HG02840 (cell line): ENCODE results near the gene UBAC1.

Source experiments
- ATAC-seq: cut with Tn5 transposase; IDR thresholded peaks from one replicate; pipeline ENCODE4 v1.9.1; 2021; ENCODE audit warnings: mild to moderate bottlenecking, moderate library complexity, moderate number of reproducible peaks; ENCODE audit not compliant: unreplicated experiment, low FRiP score

Gene UBAC1

DNA sequence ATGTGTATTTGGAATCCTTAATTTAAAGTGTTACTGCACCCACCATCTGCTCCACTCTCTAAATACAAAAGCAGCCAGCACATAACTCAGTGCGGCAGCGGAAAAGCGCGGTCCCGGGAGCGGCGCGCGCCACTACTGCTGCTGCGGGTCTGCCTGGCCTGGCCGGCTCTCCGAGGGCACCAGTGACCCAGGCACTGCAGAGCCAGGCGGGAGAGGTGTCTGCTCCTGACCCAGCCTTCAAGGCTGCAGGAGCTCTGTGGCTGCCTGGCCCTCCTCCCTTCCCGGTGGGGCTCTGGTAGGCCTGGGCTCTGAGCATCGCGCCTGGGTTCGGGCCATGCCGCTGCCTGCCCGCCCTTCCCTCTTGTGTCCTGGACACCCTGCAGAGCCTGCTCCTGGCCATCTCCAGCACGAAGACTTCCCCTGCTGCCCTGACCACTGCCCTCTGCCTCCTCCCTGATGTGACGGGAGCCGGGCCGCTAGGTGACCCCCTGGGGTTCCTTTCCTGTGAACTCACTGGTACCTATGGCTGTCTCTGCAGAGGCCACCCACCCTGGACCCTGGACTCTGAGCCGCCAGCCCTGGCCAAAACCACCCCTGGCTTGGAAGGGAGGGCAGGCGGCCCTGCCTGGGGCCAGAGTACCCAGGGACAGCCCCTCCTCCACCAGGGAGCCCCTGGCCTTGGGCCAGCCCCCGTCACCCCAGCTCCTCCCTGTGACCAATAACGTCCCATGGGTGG is 32.8 kb upstream of the UBAC1 start:
- ATAC-seq, result no peak

GRCh38 chr9:135993409-135993742 is 32.2 kb upstream of the UBAC1 start:
- ATAC-seq, result no peak

DNA sequence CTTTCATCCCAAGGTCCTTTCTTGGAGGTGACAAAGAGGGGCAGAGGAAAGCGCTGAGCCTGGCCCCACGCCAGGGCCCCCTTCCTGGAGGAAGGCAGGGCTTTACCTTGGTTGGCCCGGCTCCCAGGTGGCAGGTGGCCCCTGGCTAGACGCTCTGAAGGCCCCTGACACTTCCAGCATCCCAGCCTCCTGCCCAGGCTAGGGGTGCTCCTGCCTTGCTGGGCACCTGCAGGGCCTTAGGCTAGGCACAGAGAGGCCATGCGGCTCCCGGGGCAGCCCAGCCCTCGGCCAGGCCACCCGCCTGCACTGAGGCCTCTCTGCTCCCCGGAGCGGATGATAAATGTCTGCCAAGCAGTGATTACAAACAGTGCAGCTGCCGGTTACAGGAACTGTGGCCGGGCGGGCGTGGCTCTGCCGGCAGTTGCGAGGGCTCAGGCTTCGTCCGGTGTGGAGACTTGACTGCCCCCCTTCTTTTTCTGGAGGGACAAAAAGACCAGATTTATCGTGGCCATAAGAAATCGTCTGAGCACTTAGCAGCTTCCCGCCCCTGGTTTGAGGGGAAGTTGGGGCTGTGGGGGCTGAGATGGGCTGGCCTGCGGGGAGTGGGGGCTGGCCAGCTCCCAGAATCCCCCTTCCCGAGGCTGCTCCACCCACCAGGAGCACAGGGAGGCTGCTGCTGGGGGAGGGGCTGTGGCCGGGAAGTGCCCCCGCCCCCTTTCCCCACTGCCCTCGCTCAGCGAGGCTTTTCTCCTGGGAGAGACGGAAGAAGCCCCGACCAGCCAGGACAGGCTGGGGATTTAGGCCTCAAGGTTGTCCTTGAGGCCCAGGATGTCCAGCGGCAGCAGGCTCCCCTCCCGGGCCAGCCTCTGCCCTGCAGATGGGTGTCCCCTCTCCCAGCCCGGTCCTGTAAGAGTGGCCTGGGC is 31.6 kb upstream of the UBAC1 start:
- ATAC-seq, result no peak

GRCh38 chr9:135991771-135992170 is 30.6 kb upstream of the UBAC1 start:
- ATAC-seq, result no peak

- no peak for ATAC-seq
Observed at GRCh38 chr9:135990468-135991429, 29.6 kb upstream of the UBAC1 start.

GRCh38 chr9:135989722-135990467 is 28.7 kb upstream of the UBAC1 start:
- ATAC-seq, result no peak

DNA sequence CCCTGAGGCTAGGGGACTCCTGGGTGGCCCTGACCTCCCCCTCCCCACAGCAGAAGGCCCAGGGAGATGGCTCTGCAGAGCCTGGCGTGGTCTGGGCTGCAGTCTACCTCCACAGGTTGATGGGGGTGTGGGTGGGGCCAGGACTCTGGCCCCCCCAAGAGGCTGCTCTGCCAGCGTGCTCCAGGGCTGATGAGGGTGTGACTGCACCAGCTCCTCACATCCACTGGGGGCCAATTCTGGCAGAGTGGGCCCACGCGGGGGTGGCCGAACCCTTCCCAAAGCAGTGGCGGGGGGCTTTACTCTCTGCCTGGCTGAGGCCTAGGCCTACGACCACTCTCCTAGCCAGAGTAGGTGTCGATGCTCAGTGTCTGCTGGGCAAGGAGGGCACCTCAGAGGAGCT is 28.0 kb upstream of the UBAC1 start:
- no peak for ATAC-seq

DNA sequence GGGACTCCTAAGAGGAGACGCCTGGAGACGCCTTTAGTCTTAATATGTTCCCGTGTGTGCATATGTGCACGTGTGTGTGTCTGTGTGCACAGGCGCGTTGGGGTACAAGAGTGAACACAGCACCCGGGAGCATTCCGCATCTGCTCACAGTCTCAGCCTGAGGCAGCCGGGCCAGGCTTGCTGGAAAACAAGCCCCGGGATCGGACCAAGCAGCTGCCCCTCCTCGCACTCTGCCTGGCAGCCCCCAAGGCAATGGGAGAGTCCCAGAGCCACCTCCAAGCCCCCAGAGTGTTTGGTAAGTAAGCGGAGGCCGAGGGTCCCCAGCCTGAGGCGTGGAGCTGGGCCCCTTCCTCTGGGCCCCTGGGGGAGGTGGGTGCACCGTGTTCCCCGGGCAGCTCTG is 27.3 kb upstream of the UBAC1 start:
- ATAC-seq, result no peak

DNA sequence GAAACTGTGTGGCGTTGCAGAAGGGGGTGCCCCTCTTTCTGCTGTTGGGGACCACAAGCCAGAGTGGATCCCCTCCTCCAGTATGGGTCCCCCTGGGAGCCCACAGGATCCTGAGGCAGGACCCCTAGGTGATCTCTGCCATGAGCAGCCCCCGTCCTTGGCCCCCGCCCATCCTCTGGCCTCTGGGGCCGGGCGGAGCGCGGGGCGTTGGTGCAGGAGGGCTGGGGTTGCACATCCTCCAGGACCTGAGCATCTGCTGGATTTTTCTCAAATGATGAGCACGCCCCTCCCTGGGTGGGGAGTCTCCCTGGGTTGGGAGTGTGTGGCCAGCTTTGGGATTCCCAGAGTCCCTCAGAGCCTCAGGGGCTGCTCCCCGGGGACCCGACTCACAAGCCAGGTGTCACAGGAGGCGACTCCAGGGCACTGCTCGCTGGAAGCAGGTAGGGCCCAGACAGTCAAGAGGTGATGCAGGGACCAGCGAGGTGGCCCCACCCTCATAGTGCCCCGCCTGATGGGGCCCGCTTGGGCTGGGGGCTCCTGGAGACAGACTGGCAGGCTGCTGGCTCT is 26.7 kb upstream of the UBAC1 start:
- no peak for ATAC-seq

- ATAC-seq, result no peak
Observed at GRCh38 chr9:135986605-135987004, 25.4 kb upstream of the UBAC1 start.

GRCh38 chr9:135985889-135986288 is 24.7 kb upstream of the UBAC1 start:
- ATAC-seq, result no peak

DNA sequence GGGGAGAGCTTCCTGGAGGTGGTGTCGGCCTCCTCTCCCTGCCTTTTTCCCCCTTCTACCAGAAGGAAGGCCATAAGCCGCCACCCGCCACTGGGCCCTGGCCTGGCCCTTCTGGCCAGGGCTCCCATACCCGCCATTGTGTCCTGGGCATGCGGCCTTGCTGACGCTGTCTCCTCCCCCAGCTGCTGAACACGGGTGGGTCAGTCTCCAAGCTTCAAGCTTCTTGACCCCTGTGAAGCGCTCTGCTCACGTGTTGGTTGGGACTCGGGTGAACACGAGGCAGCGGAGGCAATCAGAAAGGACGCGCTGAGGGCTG is 24.2 kb upstream of the UBAC1 start:
- no peak for ATAC-seq

DNA sequence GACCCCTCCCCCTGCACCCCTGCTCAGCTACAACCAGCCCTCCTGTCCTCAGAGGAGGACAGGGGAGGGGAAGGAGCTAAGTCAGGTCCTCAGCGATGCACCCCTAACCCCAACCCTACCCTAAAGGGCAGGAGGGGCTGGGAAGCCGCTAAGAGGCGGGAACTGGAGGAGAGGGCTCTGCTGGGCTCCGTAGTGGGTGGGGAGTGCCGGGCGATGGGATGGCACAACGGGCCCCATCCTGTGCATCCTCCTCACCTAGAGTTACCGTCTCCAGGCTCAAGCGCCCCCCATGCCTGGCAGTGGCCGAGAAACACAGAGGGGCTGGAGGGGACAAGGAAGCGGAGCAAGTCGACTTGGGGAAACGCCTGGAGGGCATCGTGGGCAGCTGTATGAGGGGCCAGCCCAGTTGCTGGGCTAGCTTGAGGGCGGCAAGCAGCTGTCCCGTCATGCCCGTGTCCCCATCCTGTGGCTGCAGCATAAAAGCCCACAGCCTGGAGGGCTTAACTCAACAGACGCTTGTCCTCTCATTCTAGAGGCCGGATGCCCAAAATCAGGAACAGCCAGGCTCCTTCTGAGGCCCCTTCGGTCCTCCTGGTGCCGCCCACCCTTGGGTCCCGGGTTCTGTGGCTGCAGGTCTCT is 23.0 kb upstream of the UBAC1 start:
- no peak for ATAC-seq

DNA sequence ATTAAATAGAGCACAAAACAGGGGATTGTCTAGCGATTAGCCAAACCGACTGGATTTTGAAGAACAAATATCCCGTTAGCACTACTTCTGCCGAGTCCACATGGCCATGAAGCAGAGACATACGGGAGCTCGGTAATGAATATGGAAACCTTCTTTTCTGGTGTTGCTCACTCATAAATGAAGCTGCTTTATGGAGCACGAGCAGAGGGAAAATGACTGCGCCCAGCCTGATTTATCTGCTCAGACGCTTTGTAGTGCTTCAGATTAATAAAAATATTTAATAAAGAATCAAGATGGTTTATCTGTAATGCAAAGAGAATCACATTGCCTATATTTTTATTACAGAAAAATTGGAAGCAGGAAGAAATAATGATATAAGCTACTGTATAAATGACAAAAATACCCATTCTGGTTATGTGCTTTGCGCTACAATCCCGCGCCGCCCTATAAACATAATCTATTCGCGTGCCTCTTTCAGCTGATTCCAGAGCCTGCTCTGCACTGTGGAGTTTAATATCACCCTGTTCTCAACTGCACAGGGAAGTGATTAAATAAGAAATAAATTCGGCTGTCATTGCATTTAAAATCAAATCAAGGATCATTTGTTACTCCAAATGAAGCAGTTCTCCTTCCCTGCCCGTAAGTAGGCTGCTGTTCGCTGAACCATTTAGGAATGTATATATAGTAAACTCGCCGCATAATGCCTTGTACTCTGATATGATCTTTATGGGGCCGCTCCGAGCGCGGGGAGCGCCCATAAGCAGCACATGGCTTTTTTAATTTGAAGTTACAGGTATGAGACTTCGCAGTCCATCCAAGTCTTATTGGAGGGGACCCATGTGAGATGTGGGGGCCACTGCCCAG is 22.3 kb upstream of the UBAC1 start:
- no peak for ATAC-seq

DNA sequence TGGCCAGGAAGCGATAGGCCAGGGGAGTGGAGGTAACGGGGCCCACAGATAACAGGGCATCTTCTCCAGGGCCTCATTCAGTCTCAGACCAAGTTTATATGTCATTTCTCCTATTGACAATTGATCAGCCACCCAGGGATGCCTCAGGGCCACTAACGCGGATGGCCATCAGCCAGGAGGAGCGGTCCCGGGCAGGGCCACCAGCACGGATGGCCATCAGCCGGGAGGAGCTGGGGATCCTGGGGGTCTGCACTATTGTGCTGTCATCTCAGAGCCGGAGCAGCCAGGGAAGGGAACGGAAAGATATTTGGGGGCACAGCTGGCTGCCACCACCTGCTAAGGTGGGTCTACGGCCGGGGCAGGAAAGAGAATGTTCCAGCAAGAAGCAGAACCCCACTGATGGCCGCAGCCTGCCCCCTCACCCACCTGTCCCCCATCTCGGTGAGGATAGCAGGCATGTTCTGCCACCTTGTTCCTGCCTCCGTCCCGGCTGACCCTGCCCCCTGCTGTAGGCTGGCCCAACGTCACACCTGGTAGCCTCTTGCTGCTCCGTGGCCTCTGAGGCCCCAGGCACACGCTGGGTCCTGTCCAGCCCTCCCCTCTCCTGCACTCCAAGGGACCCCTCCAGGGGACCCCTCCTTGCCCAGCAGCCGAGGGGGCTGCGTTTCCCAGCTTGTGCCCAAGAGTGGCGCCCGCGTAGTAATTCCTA is 21.5 kb upstream of the UBAC1 start:
- ATAC-seq, result no peak

DNA sequence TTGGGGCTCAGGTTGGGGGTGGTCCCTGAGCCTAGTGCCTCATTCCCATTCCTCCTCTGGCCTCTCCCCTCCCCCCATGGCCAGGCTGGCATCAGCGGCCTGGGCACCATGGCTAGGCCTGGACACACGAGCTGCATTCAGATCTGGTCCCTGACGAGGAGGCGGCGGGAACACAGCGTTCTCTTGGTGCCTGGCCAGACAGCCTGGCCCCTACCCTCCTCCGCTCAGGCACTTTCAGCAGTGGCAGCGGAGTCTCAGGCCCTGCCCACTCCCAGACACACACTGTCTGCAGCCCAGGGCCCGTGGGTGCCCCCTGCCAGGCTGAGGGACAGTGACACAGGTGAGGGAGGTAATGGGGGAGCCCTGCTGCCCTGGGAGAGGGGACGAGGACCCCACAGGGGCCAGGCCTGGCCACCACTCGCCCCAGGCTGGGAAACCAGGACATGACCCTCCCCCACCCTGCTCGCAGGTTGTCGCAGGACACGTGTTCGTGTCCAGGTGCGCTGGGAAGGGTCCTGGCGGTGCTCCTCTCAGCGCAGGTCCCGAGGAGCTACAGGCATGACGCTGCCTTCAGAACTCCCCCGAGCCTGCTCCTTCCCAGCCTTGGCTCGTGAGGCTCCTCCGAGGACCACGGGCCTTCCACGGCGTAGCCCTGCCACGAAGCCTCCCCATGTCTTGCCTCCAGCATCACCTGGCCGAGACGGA is 19.9 kb upstream of the UBAC1 start:
- ATAC-seq, result no peak

- ATAC-seq, result no peak
Observed at GRCh38 chr9:135979547-135980166, 18.5 kb upstream of the UBAC1 start.
